HL-60 (cell line): ENCODE measurements around the gene SMG6.

ENCODE experiments used
- CTCF ChIP-seq: IDR thresholded peaks from one replicate; pipeline ENCODE4 v1.5.1; 2011; ENCODE audit warnings: low read length, control low read depth, inconsistent platforms; ENCODE audit not compliant: insufficient read depth
- SPI1 ChIP-seq: IDR thresholded peaks from 2 replicates; pipeline ENCODE4 v1.6.1; 2012; ENCODE audit warnings: low read depth, mild to moderate bottlenecking, borderline replicate concordance

GRCh38 chr17:2171702-2172076, 131.9 kb downstream of the SMG6 start:
- TF ChIP-seq CTCF: no peak
- no peak for TF ChIP-seq SPI1
